ENCODE data around the gene OR7C2. TPM values are rescaled to one million over a fixed set of nuclear protein-coding genes. Genes with fewer than 3 reads are reported as not detected.

Gene OR7C2
- total RNA-seq, 1 donor from 2014 or later: not detected

- Mint-ChIP-seq H3K9me3 (peaks cover 18% of the 10 kb centered on the region), H3K4me3 (no peak overlapping the region), H3K27me3 (ENCODE audit: low read depth) (peaks cover 48% of the 10 kb centered on the region), H3K36me3 (no peaks in the 10 kb centered on the region), H3K27ac (no peak overlapping the region), H3K4me1 (no peaks in the 10 kb centered on the region)
- no peak for TF ChIP-seq CTCF (IDR thresholded peaks at IDR 0.05; ENCODE audit: unreplicated experiment)
- DNase-seq (ENCODE audit: low spot score in 2 of 2, unreplicated experiment in 2 of 2): no peak
Measured at GRCh38 chr19:14977128-14977527, 35.8 kb downstream of the OR7C2 start.

DNA sequence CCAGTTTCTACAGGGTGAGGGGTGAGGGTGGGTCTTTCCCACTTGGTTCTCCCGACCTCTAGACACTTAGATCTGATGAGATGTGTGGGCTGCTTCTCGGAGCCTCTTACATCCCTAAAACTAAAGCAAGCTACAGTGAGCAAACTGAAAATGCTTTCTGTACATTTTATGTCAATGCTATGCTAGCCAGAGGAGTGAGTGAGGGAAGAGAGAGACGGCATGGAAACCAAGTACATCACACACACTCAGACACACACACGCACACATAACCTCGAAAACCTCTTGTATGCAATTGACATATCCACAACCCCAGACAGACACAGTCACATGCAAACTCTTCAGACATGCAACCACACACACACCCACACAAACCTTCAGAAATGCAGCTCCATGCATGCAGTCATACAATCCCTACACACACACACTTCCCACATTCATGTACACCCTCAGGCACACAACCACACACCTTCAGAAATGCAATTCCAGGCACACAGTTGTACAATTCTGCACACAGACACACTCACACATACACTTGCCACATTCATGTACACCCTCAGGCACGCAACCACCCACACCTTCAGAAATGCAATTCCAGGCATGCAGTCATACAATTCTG, 37.0 kb downstream of the OR7C2 start:
- Mint-ChIP-seq H3K4me1 (no peaks in the 10 kb centered on the region), H3K4me3 (no peak overlapping the region), H3K27me3 (ENCODE audit: low read depth) (peaks cover 48% of the 10 kb centered on the region)

DNA sequence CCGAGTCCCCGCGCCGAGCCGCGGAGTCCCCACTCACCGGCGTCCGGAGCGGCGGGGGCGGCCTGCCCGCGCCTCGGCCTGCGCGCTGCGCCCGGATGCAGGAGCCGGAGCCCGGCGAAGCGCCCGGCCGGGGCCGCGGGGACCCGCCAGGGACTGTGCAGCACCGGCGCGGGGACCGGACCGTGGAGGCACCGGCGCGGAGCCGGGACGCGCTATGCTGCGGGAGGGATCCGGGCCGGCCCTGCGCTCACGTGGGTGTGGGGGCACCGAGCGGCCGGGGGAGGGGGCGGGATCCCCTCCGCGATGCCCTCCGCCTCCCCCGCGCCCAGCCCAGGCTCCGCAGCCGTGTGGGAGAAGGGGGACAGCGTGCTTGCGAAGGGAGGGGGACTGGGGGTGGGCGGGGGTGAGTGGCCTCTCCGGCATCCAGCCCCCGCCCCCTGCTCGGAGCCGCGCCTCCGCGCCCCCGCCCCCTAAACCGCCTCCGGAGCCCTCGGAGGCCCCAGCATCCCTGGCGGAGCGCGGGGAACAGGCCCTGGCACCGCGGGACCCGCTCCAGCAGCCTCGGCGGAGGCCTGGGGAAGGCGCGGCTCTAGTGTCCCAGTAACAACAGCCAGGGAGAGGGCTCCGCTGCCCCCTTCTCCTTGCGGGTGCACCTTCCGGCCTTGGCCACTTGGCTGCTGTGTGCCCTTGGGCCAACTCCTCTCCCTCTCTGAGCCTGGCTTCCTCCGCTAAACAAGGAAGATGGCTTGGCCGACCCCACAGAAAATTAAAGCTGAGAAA, 38.4 kb downstream of the OR7C2 start, which contains the start of gene SLC1A6:
Gene SLC1A6 (minus strand): TSS at position 389 of the 780 bp plus-strand sequence. CDS start 6,954 bp downstream, outside the sequence.
- H3K9me3 Mint-ChIP-seq: peaks cover 11% of the 10 kb centered on the region
- DNase-seq (ENCODE audit: low spot score in 2 of 2, unreplicated experiment in 2 of 2): no peak

More for the DNA sequence above, 37.0 kb downstream of the OR7C2 start:
- Mint-ChIP-seq H3K9me3 (peaks cover 14% of the 10 kb centered on the region), H3K36me3 (no peaks in the 10 kb centered on the region), H3K27ac (no peak overlapping the region)
- no peak for DNase-seq (ENCODE audit: low spot score in 2 of 2, unreplicated experiment in 2 of 2)
- no peak for TF ChIP-seq CTCF (IDR thresholded peaks at IDR 0.05; ENCODE audit: unreplicated experiment)

DNA sequence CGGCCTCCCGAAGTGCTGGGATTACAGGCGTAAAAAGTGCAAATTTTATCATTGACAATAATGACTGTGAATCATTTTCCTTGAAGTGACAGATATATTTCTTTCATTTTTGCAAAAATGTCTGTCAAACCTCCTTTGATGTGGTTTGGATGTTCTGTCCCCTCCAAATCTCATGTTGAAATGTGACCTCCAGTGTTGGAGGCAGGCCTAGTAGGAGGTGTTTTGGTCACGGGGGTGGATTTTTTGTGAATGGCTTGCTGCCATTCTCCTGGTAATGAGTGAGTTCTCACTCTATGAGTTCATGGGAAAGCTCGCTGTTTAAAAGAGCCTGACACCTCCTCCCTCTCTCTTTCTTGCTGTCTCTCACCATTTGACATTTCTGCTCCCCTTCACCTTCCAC, 43.8 kb downstream of the OR7C2 start:
- Mint-ChIP-seq H3K4me3 (no peak overlapping the region), H3K27ac (no peak overlapping the region), H3K36me3 (no peaks in the 10 kb centered on the region), H3K4me1 (no peaks in the 10 kb centered on the region), H3K27me3 (ENCODE audit: low read depth) (peaks cover 19% of the 10 kb centered on the region), H3K9me3 (peaks cover 22% of the 10 kb centered on the region)
- no peak for TF ChIP-seq CTCF (IDR thresholded peaks at IDR 0.05; ENCODE audit: unreplicated experiment)
- no peak for DNase-seq (ENCODE audit: low spot score in 2 of 2, unreplicated experiment in 2 of 2)

More for the DNA sequence above, 38.4 kb downstream of the OR7C2 start, which contains the start of gene SLC1A6:
- H3K4me3 Mint-ChIP-seq: peak within 1 kb of the TSS; percentile 54
- H3K36me3 Mint-ChIP-seq: no peaks in the 10 kb centered on the region
- H3K27ac Mint-ChIP-seq: no peak within 1 kb of the TSS
- peaks cover 48% of the 10 kb centered on the region for H3K27me3 Mint-ChIP-seq (ENCODE audit: low read depth)
- H3K4me1 Mint-ChIP-seq: no peaks in the 10 kb centered on the region
- no peak for TF ChIP-seq CTCF (IDR thresholded peaks at IDR 0.05; ENCODE audit: unreplicated experiment)

Other genes starting within 250 kb of the OR7C2 start
- gene ADGRE2, start 162.9 kb upstream of the OR7C2 start, total RNA-seq: 0.35 to 0.45 TPM in 2 of 3 replicates, not detected in the other
- gene OR7A5, start 106.3 kb upstream of the OR7C2 start, total RNA-seq: not detected in 3 replicates
- not detected in 3 replicates for gene OR7C1, start 106.3 kb upstream of the OR7C2 start, total RNA-seq
- gene OR7A10, start 92.6 kb upstream of the OR7C2 start, total RNA-seq: not detected in 3 replicates
- not detected in 3 replicates for gene OR7A17, start 55.4 kb upstream of the OR7C2 start, total RNA-seq
- gene SLC1A6, start 38.4 kb downstream of the OR7C2 start, total RNA-seq: 0.38 to 1.1 TPM (median 0.42 TPM) in 3 replicates
- gene CASP14, start 108.0 kb downstream of the OR7C2 start, total RNA-seq: not detected in 3 replicates
- gene OR1I1, start 140.7 kb downstream of the OR7C2 start, total RNA-seq: not detected in 3 replicates
- 22.3 to 25.1 TPM (median 22.7 TPM) in 3 replicates for gene SYDE1, start 165.9 kb downstream of the OR7C2 start, total RNA-seq